Ovary (tissue), 3 donors: ENCODE measurements around the gene THSD7A.

Experiments
- EP300 ChIP-seq: sonication (generic); formaldehyde crosslinking; IDR thresholded peaks from one replicate; pipeline ENCODE4 v1.6.1; 2017; ENCODE audit warnings: antibody characterized with exemption
- POLR2A ChIP-seq: fragments of 450-650 bp; IDR thresholded peaks from one replicate; pipeline ENCODE4 v1.6.1; 2017; ENCODE audit warnings: antibody characterized with exemption, mild to moderate bottlenecking, moderate library complexity
- TF ChIP-seq, protein P1 (sequence below), 3 donors: fragments of 450-650 bp in 2 of 3; fragments of 200-600 bp in 1 of 3; IDR thresholded peaks; one replicate each; pipeline versions ENCODE4 v1.5.1 to v1.8.0; 2016 to 2022; ENCODE audit warnings: antibody characterized with exemption in 3 of 3, mild to moderate bottlenecking in 1 of 3
- donor health status: DM: no; HTN: no; CAD: no.

GRCh38 chr7:11336432-11336831 is 495.6 kb downstream of the THSD7A start:
- TF ChIP-seq, protein P1, sequence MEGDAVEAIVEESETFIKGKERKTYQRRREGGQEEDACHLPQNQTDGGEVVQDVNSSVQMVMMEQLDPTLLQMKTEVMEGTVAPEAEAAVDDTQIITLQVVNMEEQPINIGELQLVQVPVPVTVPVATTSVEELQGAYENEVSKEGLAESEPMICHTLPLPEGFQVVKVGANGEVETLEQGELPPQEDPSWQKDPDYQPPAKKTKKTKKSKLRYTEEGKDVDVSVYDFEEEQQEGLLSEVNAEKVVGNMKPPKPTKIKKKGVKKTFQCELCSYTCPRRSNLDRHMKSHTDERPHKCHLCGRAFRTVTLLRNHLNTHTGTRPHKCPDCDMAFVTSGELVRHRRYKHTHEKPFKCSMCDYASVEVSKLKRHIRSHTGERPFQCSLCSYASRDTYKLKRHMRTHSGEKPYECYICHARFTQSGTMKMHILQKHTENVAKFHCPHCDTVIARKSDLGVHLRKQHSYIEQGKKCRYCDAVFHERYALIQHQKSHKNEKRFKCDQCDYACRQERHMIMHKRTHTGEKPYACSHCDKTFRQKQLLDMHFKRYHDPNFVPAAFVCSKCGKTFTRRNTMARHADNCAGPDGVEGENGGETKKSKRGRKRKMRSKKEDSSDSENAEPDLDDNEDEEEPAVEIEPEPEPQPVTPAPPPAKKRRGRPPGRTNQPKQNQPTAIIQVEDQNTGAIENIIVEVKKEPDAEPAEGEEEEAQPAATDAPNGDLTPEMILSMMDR (IDR thresholded peaks at IDR 0.05), result no peak
- TF ChIP-seq POLR2A, result no peak
- TF ChIP-seq EP300, result no peak
